K562 (cell line): ENCODE results near the gene ZSWIM6. TPM values are rescaled to one million over a fixed set of nuclear protein-coding genes. Genes with fewer than 3 reads are reported as not detected.

Source experiments
- CBX5 ChIP-seq: IDR thresholded peaks from 2 replicates; pipeline ENCODE4 v1.6.1; 2014; ENCODE audit warnings: low read depth, borderline replicate concordance
- CHD7 ChIP-seq: fragments of 200-600 bp; sonication (generic); IDR thresholded peaks from one replicate; pipeline ENCODE4 v1.6.1; 2012; ENCODE audit warnings: mild to moderate bottlenecking, low read depth, low read length, inconsistent platforms
- CTCFL ChIP-seq: IDR thresholded peaks from 2 replicates; pipeline ENCODE4 v1.6.1; 2011; ENCODE audit warnings: borderline replicate concordance, low read depth, mild to moderate bottlenecking, moderate library complexity, low read length; ENCODE audit not compliant: insufficient read depth, poor library complexity, severe bottlenecking
- MCM3 ChIP-seq: fragments of 450-650 bp; IDR thresholded peaks from 2 replicates; pipeline ENCODE4 v1.6.1; 2016
- ZNF197 ChIP-seq: fragments of 200-800 bp; sonication (Bioruptor generic); IDR thresholded peaks from 2 replicates; pipeline ENCODE4 v1.6.1; 2016; ENCODE audit warnings: low read depth, missing genetic modification characterization, missing compliant biosample characterization
- polyA plus RNA-seq, 8 experiments: library from polyadenylated mRNA; depleted of rRNA in 4 of 8; stranded (reverse) in 5 of 8; unstranded in 3 of 8; fragments of >200 nt; fragmentation: Nextera tagmentation in 2 of 8; fragmentation: Illumina TruSeq in 1 of 8; extraction: Ambion mirVana in 2 of 8; extraction: Trizol in 1 of 8; gene quantifications; 2 replicates each; pipeline versions ENCODE4 v1.2.1 to v1.2.3, GENCODE V29; 2011 to 2014; ENCODE audit warnings: inconsistent platforms in 1 of 8, missing spikeins in 1 of 8
- total RNA-seq, 7 experiments: library from RNA; depleted of rRNA in 6 of 7; stranded (reverse); fragments of >200 nt in 6 of 7; fragmentation: Illumina TruSeq in 2 of 7; extraction: Trizol in 2 of 7; gene quantifications; 2 replicates each; pipeline versions ENCODE4 v1.2.1 to v1.2.3, GENCODE V29; 2011 to 2021; ENCODE audit warnings: low replicate concordance in 1 of 7

ZSWIM6 gene
- total and polyA plus RNA-seq, 9 of the 15 experiments (the other 6 are each of a cell fraction or from before 2014, with no cell fraction given): 0.81 to 3.2 (median 2.0) TPM

DNA sequence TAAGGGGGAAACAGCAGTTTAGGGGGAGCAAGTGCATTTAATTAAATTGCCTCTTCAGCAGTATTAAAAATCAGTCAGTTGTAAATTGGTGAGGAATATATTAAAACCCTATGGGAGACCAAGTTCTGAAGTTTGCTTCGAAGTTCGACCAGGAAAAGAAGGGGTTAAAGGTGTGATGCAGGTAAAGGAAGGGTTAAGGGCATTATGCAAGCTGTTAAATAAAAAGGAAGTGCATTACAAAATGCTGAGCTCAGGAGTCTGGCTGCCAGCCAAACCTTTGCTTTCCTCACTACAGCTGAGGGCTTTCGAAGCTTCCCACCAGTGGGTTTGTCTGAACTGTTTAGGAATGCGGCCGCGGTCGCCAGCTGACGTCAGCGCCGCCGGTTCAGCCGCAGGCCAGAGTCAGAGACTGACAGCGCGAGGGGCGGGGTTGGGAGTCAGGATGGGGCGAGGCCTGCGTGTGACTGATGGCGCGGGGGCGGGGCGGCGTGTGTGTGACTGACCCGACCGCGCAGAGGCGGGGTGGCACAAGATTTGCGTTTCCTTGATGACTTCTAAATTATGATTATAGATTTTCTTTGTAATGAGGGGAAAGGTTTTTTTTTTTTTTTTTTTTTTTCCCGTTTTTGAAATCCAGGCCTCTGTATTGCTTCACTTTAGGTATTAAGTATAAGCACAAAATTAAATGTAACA lies 76.6 kb downstream of the ZSWIM6 start (continued):
- TF ChIP-seq CHD7 (no peak), MCM3 (no peak), CBX5 (no peak), ZNF197 (no peak), CTCFL (no peak)
